HepG2 (cell line): ENCODE measurements around the gene POLR3GL. TPM values are rescaled to one million over a fixed set of nuclear protein-coding genes. Genes with fewer than 3 reads are reported as not detected.

Source experiments
- ATAC-seq: fragments of 200-7000 bp; cut with Tn5 transposase; 3 replicates; pipeline ENCODE4 v1.9.1; 2020; ENCODE audit warnings: mild to moderate bottlenecking, moderate library complexity
- BruUV-seq: library from RNA; stranded (reverse); fragments of 400-500 nt; replicated peaks from 2 replicates; lab custom pipeline; 2021; lab: Mats Ljungman, UMichigan
- CTCF ChIA-PET: fragments of 300-600 bp; formaldehyde crosslinking; extraction: SDS; loops from one replicate; lab custom pipeline; 2021; ENCODE audit warnings: low total read pairs, inconsistent platforms, low intra/inter-chr PET ratio; lab: Yijun Ruan, JAX
- POLR2A ChIA-PET: fragments of 350-600 bp; sonication (Branson Sonifier 250); formaldehyde crosslinking; loops from one replicate; lab custom pipeline; 2020; ENCODE audit warnings: antibody characterized with exemption, inconsistent platforms; lab: Yijun Ruan, JAX
- DNase-seq: peaks from one replicate; pipeline ENCODE4 v3.0.0-alpha.2; 2015; ENCODE audit warnings: low spot score
- FAIRE-seq: peaks from 3 replicates; lab custom pipeline; 2011; peaks lifted over from hg19 to GRCh38; lab: Jason Lieb, UNC
- H2AFZ ChIP-seq: one replicate; pipeline ENCODE4 v1.6.1; 2011; ENCODE audit warnings: low read length, inconsistent platforms
- H3K27ac ChIP-seq: fragments of 300-600 bp; 3 replicates; pipeline ENCODE4 v1.8.0; 2011; ENCODE audit warnings: mixed run types, mild to moderate bottlenecking, mixed read lengths, low read length, inconsistent platforms; ENCODE audit not compliant: insufficient read depth; ENCODE audit errors: extremely low read length
- H3K27me3 ChIP-seq, 2 experiments: fragments of 200-600 bp in 1 of 2; 2 replicates in 1 of 2; 3 replicates in 1 of 2; pipeline versions ENCODE4 v1.6.0 to v1.8.0; 2011; ENCODE audit warnings: low read length in 2 of 2, mild to moderate bottlenecking in 2 of 2, moderate library complexity in 2 of 2, inconsistent platforms in 1 of 2; ENCODE audit not compliant: insufficient read depth in 2 of 2, control insufficient read depth in 1 of 2
- H3K36me3 ChIP-seq, 2 experiments: fragments of 200-600 bp in 1 of 2; replicated peaks in 1 of 2; 2 replicates in 1 of 2; 3 replicates in 1 of 2; pipeline versions ENCODE4 v1.5.1 to v1.8.0; 2011; ENCODE audit warnings: low read length in 2 of 2, inconsistent platforms in 1 of 2; ENCODE audit not compliant: insufficient read depth in 2 of 2, control insufficient read depth in 1 of 2
- H3K4me1 ChIP-seq: 2 replicates; pipeline ENCODE4 v1.5.1; 2012; ENCODE audit warnings: low read length, inconsistent platforms; ENCODE audit not compliant: insufficient read depth
- H3K4me2 ChIP-seq: 2 replicates; pipeline ENCODE4 v1.6.0; 2011; ENCODE audit warnings: low read depth, low read length, inconsistent platforms
- H3K4me3 ChIP-seq, 3 experiments: fragments of 200-600 bp in 1 of 3; sonication (generic), shearing (Covaris generic) in 1 of 3; replicated peaks in 1 of 3; 2 replicates each; pipeline ENCODE4 v1.5.1; 2011 to 2016; ENCODE audit warnings: low read length in 3 of 3, inconsistent platforms in 2 of 3, low read depth in 2 of 3, mild to moderate bottlenecking in 2 of 3, control low read depth in 1 of 3, mixed read lengths in 1 of 3; ENCODE audit not compliant: insufficient read depth in 1 of 3
- H3K79me2 ChIP-seq: one replicate; pipeline ENCODE4 v1.6.1; 2011; ENCODE audit warnings: low read length, inconsistent platforms; ENCODE audit not compliant: insufficient read depth
- H3K9ac ChIP-seq: 2 replicates; pipeline ENCODE4 v1.6.0; 2011; ENCODE audit warnings: mild to moderate bottlenecking, low read depth, low read length, inconsistent platforms; ENCODE audit not compliant: insufficient read depth
- H3K9me3 ChIP-seq: 2 replicates; pipeline ENCODE4 v1.5.1; 2012; ENCODE audit warnings: mild to moderate bottlenecking, low read length
- H4K20me1 ChIP-seq: 2 replicates; pipeline ENCODE4 v1.6.0; 2011; ENCODE audit warnings: inconsistent platforms, mild to moderate bottlenecking, low read length, moderate library complexity; ENCODE audit not compliant: insufficient read depth
- HMG20B ChIP-seq: conservative IDR thresholded peaks from 2 replicates; pipeline ENCODE4 v1.6.1; 2016; ENCODE audit warnings: missing genetic modification reagents, missing compliant biosample characterization
- KLF9 ChIP-seq: IDR thresholded peaks from 2 replicates; pipeline ENCODE4 v1.6.1; 2016; ENCODE audit warnings: low read depth
- MIER3 ChIP-seq: IDR thresholded peaks from 2 replicates; pipeline ENCODE4 v1.6.1; 2016; ENCODE audit warnings: missing compliant biosample characterization, borderline replicate concordance
- RARG ChIP-seq: sonication (generic); formaldehyde crosslinking; IDR thresholded peaks from 2 replicates; pipeline ENCODE4 v1.4.0; 2020; ENCODE audit warnings: low read depth, mild to moderate bottlenecking, missing genetic modification reagents
- RFX1 ChIP-seq: fragments of 450-650 bp; IDR thresholded peaks from 2 replicates; pipeline ENCODE4 v1.6.1; 2017
- RFX3 ChIP-seq: IDR thresholded peaks from 2 replicates; pipeline ENCODE4 v1.6.1; 2016; ENCODE audit warnings: missing biosample characterization, missing genetic modification reagents
- SAP130 ChIP-seq: IDR thresholded peaks from 2 replicates; pipeline ENCODE4 v1.6.1; 2016; ENCODE audit warnings: low read depth
- ZMYM3 ChIP-seq: sonication (generic); formaldehyde crosslinking; IDR thresholded peaks from 2 replicates; pipeline ENCODE4 v1.5.1; 2020; ENCODE audit warnings: mild to moderate bottlenecking, missing genetic modification reagents
- ZNF761 ChIP-seq: sonication (generic); formaldehyde crosslinking; conservative IDR thresholded peaks from 2 replicates; pipeline ENCODE4 v1.4.0; 2020; ENCODE audit warnings: mild to moderate bottlenecking, missing genetic modification reagents
- ZNF782 ChIP-seq: sonication (generic); formaldehyde crosslinking; IDR thresholded peaks from 2 replicates; pipeline ENCODE4 v1.4.0; 2020; ENCODE audit warnings: missing genetic modification reagents, mild to moderate bottlenecking, borderline replicate concordance
- ZSCAN21 ChIP-seq: sonication (generic); formaldehyde crosslinking; IDR thresholded peaks from 2 replicates; pipeline ENCODE4 v1.8.0; 2022; ENCODE audit warnings: mild to moderate bottlenecking, missing genetic modification reagents, moderate library complexity, borderline replicate concordance
- WGBS: methylation state at CpG from one replicate; pipeline ENCODE4 v1.1.6; 2017; ENCODE audit warnings: low lambda C conversion rate; 5-methylcytosine and 5-hydroxymethylcytosine counted together
- in situ Hi-C: cut with HindIII; loops from 2 replicates; pipeline ENCODE4 v1.10.0; 2017; ENCODE audit warnings: low pct_unique_long_range_greater_than_20kb; ENCODE audit not compliant: extremely low pct_ligation_motif_present
- intact Hi-C: fragments of 100-400 bp; cut with micrococcal nuclease; formaldehyde crosslinking; loops from one replicate; pipeline ENCODE4 v1.10.0; 2022; ENCODE audit not compliant: unreplicated experiment
- polyA plus RNA-seq, 8 experiments: library from polyadenylated mRNA; depleted of rRNA in 3 of 8; stranded (reverse) in 7 of 8; unstranded in 1 of 8; fragments of >200 nt; fragmentation: Illumina TruSeq in 4 of 8; extraction: Trizol in 4 of 8; gene quantifications; 2 replicates each; pipeline versions ENCODE4 v1.2.1 to v1.2.3, GENCODE V29; 2011 to 2016; ENCODE audit warnings: low read depth in 4 of 8, missing spikeins in 1 of 8, mixed read lengths in 1 of 8; ENCODE audit not compliant: insufficient read depth in 1 of 8
- total RNA-seq, 5 experiments: library from RNA; depleted of rRNA; stranded (reverse); fragments of >200 nt; fragmentation: Illumina TruSeq; extraction: Trizol; gene quantifications; 2 replicates each; pipeline ENCODE4 v1.2.3, GENCODE V29; 2016; ENCODE audit warnings: low read depth in 1 of 5
- TF ChIP-seq, protein P1 (sequence below): sonication (generic); formaldehyde crosslinking; IDR thresholded peaks from 2 replicates; pipeline ENCODE4 v1.4.0; 2020; ENCODE audit warnings: missing genetic modification reagents, mild to moderate bottlenecking, borderline replicate concordance
- TF ChIP-seq, protein P2 (sequence below): sonication (generic); formaldehyde crosslinking; IDR thresholded peaks from 2 replicates; pipeline ENCODE4 v1.4.0; 2020; ENCODE audit warnings: missing genetic modification reagents
- TF ChIP-seq, protein P3 (sequence below): fragments of 450-650 bp; IDR thresholded peaks from 2 replicates; pipeline ENCODE4 v1.6.1; 2016

Gene POLR3GL
- total and polyA plus RNA-seq, 2 of the 13 experiments (the other 11 are each of a cell fraction or from before 2014, with no cell fraction given) = 11.5 to 12.4 TPM

DNA sequence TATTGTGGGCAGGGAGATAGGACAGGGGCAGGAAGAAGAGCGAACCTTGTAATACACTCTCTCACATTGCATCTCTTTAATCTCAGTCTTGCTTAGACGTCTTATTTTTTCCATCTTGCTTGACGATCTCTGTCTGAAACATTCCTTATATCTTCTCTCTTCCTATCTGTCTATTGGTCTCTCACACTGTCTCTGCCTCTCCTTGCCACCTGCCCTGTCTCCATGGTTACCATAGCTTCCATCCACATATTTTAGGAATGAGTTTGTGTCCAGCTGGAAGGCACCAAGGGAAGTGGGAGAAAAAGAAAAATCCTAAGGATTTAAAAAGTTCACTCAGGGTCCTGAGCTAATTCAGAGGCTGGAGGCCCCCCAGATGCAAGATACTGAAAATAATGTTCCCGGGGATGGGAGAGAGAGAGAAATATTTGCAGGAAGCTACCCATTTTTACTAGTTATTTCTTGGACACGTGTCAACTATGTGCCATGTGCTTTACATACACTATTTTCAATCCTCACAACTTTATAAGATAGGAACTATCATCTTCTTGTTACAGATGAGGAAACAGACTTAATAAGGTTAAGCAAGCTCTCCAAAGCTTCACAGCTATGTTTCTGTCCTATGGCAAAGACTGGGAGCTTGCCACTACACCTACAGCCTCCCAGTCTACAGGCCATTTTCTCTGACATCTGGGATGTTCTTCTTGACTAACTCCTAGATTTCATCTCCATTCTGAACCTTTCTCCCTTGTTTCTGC is 1.0 kb upstream of the POLR3GL start:
- ChIA-PET POLR2A (interaction anchor here (0.6 to 3.4 kb wide), 14 partner anchors 9 to 118 kb away, joined by 3 to 51 read pairs (median 4); partner anchors contain the start of genes NUDT17, PIAS3 and RBM8A), CTCF (no interaction called here)
- no peaks in the 10 kb centered on the region for H4K20me1 ChIP-seq
- H3K36me3 ChIP-seq = no peaks in the 10 kb centered on the region
- no peak for ATAC-seq
- in situ Hi-C loops (loop anchor here (5.0 kb wide), 1 partner anchor 36 kb away; the partner anchor contains the start of gene RBM8A), intact Hi-C loops (loop anchor here (2.0 to 5.0 kb wide), 3 partner anchors 37 to 106 kb away; partner anchors contain the start of genes PIAS3 and RBM8A)
- DNase-seq = no peak
- no peaks in the 10 kb centered on the region for H3K79me2 ChIP-seq
- H3K9ac ChIP-seq = peak overlapping the region; percentile 78
- H3K4me1 ChIP-seq = peaks cover 53% of the 10 kb centered on the region
- peak overlapping the region; percentile 93 for H3K4me2 ChIP-seq
- 25% methylated on average over 5 of the region's 5 CpGs for WGBS
- no peak overlapping the region for H2AFZ ChIP-seq
- H3K27ac ChIP-seq = peak overlapping the region; percentile 53
- BruUV-seq = no TSS peak
- FAIRE-seq = no peak
- peak overlapping the region; percentile 77 to 84 (median 82) for H3K4me3 ChIP-seq
- H3K27me3 ChIP-seq = peaks cover 0 to 30% of the 10 kb centered on the region in 2 experiments; a peak in 3 of 5 replicates
- H3K9me3 ChIP-seq = no peaks in the 10 kb centered on the region
- TF ChIP-seq ZNF761 (CRISPR knock-in tag) = no peak
- TF ChIP-seq, protein P1, sequence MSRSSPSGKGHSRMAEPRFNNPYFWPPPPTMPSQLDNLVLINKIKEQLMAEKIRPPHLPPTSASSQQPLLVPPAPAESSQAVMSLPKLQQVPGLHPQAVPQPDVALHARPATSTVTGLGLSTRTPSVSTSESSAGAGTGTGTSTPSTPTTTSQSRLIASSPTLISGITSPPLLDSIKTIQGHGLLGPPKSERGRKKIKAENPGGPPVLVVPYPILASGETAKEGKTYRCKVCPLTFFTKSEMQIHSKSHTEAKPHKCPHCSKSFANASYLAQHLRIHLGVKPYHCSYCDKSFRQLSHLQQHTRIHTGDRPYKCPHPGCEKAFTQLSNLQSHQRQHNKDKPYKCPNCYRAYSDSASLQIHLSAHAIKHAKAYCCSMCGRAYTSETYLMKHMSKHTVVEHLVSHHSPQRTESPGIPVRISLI (CRISPR knock-in tag) = no peak
- peak; percentile 33 for TF ChIP-seq SAP130
- no peak for TF ChIP-seq ZSCAN21
- no peak for TF ChIP-seq KLF9 (CRISPR knock-in tag)
- TF ChIP-seq, protein P2, sequence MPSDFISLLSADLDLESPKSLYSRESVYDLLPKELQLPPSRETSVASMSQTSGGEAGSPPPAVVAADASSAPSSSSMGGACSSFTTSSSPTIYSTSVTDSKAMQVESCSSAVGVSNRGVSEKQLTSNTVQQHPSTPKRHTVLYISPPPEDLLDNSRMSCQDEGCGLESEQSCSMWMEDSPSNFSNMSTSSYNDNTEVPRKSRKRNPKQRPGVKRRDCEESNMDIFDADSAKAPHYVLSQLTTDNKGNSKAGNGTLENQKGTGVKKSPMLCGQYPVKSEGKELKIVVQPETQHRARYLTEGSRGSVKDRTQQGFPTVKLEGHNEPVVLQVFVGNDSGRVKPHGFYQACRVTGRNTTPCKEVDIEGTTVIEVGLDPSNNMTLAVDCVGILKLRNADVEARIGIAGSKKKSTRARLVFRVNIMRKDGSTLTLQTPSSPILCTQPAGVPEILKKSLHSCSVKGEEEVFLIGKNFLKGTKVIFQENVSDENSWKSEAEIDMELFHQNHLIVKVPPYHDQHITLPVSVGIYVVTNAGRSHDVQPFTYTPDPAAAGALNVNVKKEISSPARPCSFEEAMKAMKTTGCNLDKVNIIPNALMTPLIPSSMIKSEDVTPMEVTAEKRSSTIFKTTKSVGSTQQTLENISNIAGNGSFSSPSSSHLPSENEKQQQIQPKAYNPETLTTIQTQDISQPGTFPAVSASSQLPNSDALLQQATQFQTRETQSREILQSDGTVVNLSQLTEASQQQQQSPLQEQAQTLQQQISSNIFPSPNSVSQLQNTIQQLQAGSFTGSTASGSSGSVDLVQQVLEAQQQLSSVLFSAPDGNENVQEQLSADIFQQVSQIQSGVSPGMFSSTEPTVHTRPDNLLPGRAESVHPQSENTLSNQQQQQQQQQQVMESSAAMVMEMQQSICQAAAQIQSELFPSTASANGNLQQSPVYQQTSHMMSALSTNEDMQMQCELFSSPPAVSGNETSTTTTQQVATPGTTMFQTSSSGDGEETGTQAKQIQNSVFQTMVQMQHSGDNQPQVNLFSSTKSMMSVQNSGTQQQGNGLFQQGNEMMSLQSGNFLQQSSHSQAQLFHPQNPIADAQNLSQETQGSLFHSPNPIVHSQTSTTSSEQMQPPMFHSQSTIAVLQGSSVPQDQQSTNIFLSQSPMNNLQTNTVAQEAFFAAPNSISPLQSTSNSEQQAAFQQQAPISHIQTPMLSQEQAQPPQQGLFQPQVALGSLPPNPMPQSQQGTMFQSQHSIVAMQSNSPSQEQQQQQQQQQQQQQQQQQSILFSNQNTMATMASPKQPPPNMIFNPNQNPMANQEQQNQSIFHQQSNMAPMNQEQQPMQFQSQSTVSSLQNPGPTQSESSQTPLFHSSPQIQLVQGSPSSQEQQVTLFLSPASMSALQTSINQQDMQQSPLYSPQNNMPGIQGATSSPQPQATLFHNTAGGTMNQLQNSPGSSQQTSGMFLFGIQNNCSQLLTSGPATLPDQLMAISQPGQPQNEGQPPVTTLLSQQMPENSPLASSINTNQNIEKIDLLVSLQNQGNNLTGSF (CRISPR knock-in tag) = no peak
- TF ChIP-seq RARG (CRISPR knock-in tag) = no peak
- TF ChIP-seq MIER3 = no peak
- TF ChIP-seq ZMYM3 (CRISPR knock-in tag) = no peak
- no peak for TF ChIP-seq HMG20B (CRISPR knock-in tag)
- TF ChIP-seq ZNF782 (CRISPR knock-in tag) = no peak
- peak; percentile 58 for TF ChIP-seq RFX3 (CRISPR knock-in tag)
- TF ChIP-seq, protein P3, sequence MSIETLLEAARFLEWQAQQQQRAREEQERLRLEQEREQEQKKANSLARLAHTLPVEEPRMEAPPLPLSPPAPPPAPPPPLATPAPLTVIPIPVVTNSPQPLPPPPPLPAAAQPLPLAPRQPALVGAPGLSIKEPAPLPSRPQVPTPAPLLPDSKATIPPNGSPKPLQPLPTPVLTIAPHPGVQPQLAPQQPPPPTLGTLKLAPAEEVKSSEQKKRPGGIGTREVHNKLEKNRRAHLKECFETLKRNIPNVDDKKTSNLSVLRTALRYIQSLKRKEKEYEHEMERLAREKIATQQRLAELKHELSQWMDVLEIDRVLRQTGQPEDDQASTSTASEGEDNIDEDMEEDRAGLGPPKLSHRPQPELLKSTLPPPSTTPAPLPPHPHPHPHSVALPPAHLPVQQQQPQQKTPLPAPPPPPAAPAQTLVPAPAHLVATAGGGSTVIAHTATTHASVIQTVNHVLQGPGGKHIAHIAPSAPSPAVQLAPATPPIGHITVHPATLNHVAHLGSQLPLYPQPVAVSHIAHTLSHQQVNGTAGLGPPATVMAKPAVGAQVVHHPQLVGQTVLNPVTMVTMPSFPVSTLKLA = peak; percentile 84
- peak; percentile 52 for TF ChIP-seq RFX1
